Suppressor macrophage (primary cell): ENCODE results near the gene C14orf39.
A peak's percentile ranks its signal among the peaks of the same experiment; 100 is the strongest.

Source experiments
- DNase-seq, 4 experiments: peaks; one replicate each; pipeline ENCODE4 v3.0.0-alpha.2; 2020 to 2022
- total RNA-seq, 17 experiments: gene quantifications; one replicate each; lab custom pipeline; 2026; ENCODE audit warnings: mixed read lengths in 6 of 17, inconsistent platforms in 3 of 17; lab: John Stamatoyannopoulos, UW

C14orf39 gene
- total RNA-seq: 0 to 2.3 (median 0) reads per million in 17 experiments

GRCh38 chr14:60485598-60486251 is at the start of gene C14orf39:
TSS of gene C14orf39 (minus strand) at chr14:60486063. CDS start at chr14:60485078, 985 bp downstream.
- peak in 2 of 4 experiments; percentile 4 to 5 for DNase-seq

- no peak for DNase-seq
Observed at GRCh38 chr14:60532442-60532841, 46.6 kb upstream of the C14orf39 start.

- peak in 1 of 4 experiments; percentile 5 for DNase-seq
Observed at GRCh38 chr14:60515511-60516289, 29.8 kb upstream of the C14orf39 start.

- peak; percentile 9 to 54 (median 26) for DNase-seq
Observed at GRCh38 chr14:60514741-60515491, 29.1 kb upstream of the C14orf39 start.

- DNase-seq: no peak
Observed at GRCh38 chr14:60514378-60514740, 28.5 kb upstream of the C14orf39 start.

- no peak for DNase-seq
Observed at GRCh38 chr14:60512973-60513571, 27.2 kb upstream of the C14orf39 start.

GRCh38 chr14:60512126-60512525 is 26.3 kb upstream of the C14orf39 start:
- DNase-seq: no peak

- no peak for DNase-seq
Observed at GRCh38 chr14:60510951-60511599, 25.2 kb upstream of the C14orf39 start.

GRCh38 chr14:60510254-60510950 is 24.5 kb upstream of the C14orf39 start:
- DNase-seq: no peak

- no peak for DNase-seq
Observed at GRCh38 chr14:60509438-60510253, 23.8 kb upstream of the C14orf39 start.

GRCh38 chr14:60508707-60509437 is 23.0 kb upstream of the C14orf39 start, which contains the start of gene SIX6:
TSS of gene SIX6 (plus strand) at chr14:60509146. CDS start at chr14:60509399, 253 bp downstream.
- peak in 1 of 4 experiments; percentile 27 for DNase-seq

- DNase-seq: no peak
Observed at GRCh38 chr14:60508363-60508706, 22.5 kb upstream of the C14orf39 start.

GRCh38 chr14:60506985-60507829 is 21.3 kb upstream of the C14orf39 start:
- DNase-seq: no peak

GRCh38 chr14:60506462-60506984 is 20.7 kb upstream of the C14orf39 start:
- DNase-seq: no peak

GRCh38 chr14:60506010-60506409 is 20.1 kb upstream of the C14orf39 start:
- no peak for DNase-seq

- DNase-seq: no peak
Observed at GRCh38 chr14:60505448-60505847, 19.6 kb upstream of the C14orf39 start.

GRCh38 chr14:60502541-60502940 is 16.7 kb upstream of the C14orf39 start:
- DNase-seq: no peak

- no peak for DNase-seq
Observed at GRCh38 chr14:60495946-60496345, 10.1 kb upstream of the C14orf39 start.

GRCh38 chr14:60490270-60490669 is 4.4 kb upstream of the C14orf39 start:
- DNase-seq: no peak
